PFSK-1 (cell line): Measurements from ENCODE around the gene ESPN.

ENCODE experiments used
- FOXP2 ChIP-seq: optimal IDR thresholded peaks from 2 replicates; pipeline ENCODE3; 2011; ENCODE audit warnings: borderline replicate concordance, control low read depth, inconsistent platforms; ENCODE audit not compliant: insufficient read depth; ENCODE audit errors: extremely low read length, extremely low read depth
- POLR2AphosphoS5 ChIP-seq: IDR thresholded peaks from 2 replicates; pipeline ENCODE4 v1.6.1; 2012; ENCODE audit warnings: low read depth, mild to moderate bottlenecking, control low read depth, low read length, moderate library complexity
- REST ChIP-seq, 2 experiments: IDR thresholded peaks; 2 replicates each; pipeline versions ENCODE4 v1.6.1 to v1.8.0; 2011 to 2012; ENCODE audit warnings: low read depth in 2 of 2, low read length in 2 of 2, control low read depth in 1 of 2, inconsistent platforms in 1 of 2, mild to moderate bottlenecking in 1 of 2, moderate library complexity in 1 of 2; ENCODE audit not compliant: insufficient read depth in 1 of 2
- SIN3A ChIP-seq: IDR thresholded peaks from 2 replicates; pipeline ENCODE4 v1.6.1; 2012; ENCODE audit warnings: mild to moderate bottlenecking, low read length, moderate library complexity, borderline replicate concordance; ENCODE audit not compliant: insufficient read depth
- TAF1 ChIP-seq: IDR thresholded peaks from 2 replicates; pipeline ENCODE4 v1.6.1; 2012; ENCODE audit warnings: low read length, control low read depth, borderline replicate concordance; ENCODE audit not compliant: insufficient read depth

ESPN gene

GRCh38 chr1:6385488-6386191 lies 38.9 kb upstream of the ESPN start:
- TF ChIP-seq FOXP2 (peak; percentile 36), TAF1 (peak; percentile 47; the same call in 1 of the 2 replicates), REST (IDR thresholded peaks at IDR 0.05; ENCODE audit: insufficient read depth in 1 of 2, low read depth in 2 of 2, low read length in 2 of 2) (no peak), SIN3A (no peak), POLR2AphosphoS5 (peak; percentile 37; the same call in 1 of the 2 replicates)

GRCh38 chr1:6386371-6386949 lies 38.1 kb upstream of the ESPN start:
- TF ChIP-seq FOXP2 (no peak), POLR2AphosphoS5 (no peak), TAF1 (no peak), SIN3A (no peak), REST (IDR thresholded peaks at IDR 0.05; ENCODE audit: insufficient read depth in 1 of 2, low read depth in 2 of 2, low read length in 2 of 2) (no peak)

GRCh38 chr1:6389971-6390370 lies 34.6 kb upstream of the ESPN start:
- TF ChIP-seq REST (IDR thresholded peaks at IDR 0.05; ENCODE audit: insufficient read depth in 1 of 2, low read depth in 2 of 2, low read length in 2 of 2) = no peak
- TF ChIP-seq FOXP2 = no peak
- no peak for TF ChIP-seq TAF1
- TF ChIP-seq SIN3A = no peak
- TF ChIP-seq POLR2AphosphoS5 = no peak

GRCh38 chr1:6391951-6392808 lies 32.4 kb upstream of the ESPN start:
- TF ChIP-seq SIN3A = no peak
- no peak for TF ChIP-seq REST (IDR thresholded peaks at IDR 0.05; ENCODE audit: insufficient read depth in 1 of 2, low read depth in 2 of 2, low read length in 2 of 2)
- TF ChIP-seq TAF1 = no peak
- no peak for TF ChIP-seq POLR2AphosphoS5
- TF ChIP-seq FOXP2 = no peak
